HEK293T (cell line): ENCODE data around the gene SNTG2.

Experiments used
- BHLHE40 ChIP-seq: fragments of 450-650 bp; IDR thresholded peaks from 2 replicates; pipeline ENCODE4 v1.6.1; 2016; ENCODE audit warnings: mild to moderate bottlenecking, moderate library complexity, borderline replicate concordance
- CTBP1 ChIP-seq: fragments of 450-650 bp; IDR thresholded peaks from 2 replicates; pipeline ENCODE4 v1.6.1; 2016; ENCODE audit warnings: borderline replicate concordance
- FOXK2 ChIP-seq: fragments of 450-650 bp; IDR thresholded peaks from 2 replicates; pipeline ENCODE4 v1.6.1; 2016; ENCODE audit warnings: mild to moderate bottlenecking
- FOXM1 ChIP-seq: fragments of 450-650 bp; IDR thresholded peaks from 2 replicates; pipeline ENCODE4 v1.6.1; 2017; ENCODE audit warnings: mild to moderate bottlenecking, borderline replicate concordance
- L3MBTL2 ChIP-seq: fragments of 450-650 bp; conservative IDR thresholded peaks from 2 replicates; pipeline ENCODE4 v1.6.1; 2016; ENCODE audit warnings: mild to moderate bottlenecking
- NFRKB ChIP-seq: fragments of 450-650 bp; IDR thresholded peaks from 2 replicates; pipeline ENCODE4 v1.6.1; 2016; ENCODE audit warnings: mild to moderate bottlenecking, moderate library complexity

DNA sequence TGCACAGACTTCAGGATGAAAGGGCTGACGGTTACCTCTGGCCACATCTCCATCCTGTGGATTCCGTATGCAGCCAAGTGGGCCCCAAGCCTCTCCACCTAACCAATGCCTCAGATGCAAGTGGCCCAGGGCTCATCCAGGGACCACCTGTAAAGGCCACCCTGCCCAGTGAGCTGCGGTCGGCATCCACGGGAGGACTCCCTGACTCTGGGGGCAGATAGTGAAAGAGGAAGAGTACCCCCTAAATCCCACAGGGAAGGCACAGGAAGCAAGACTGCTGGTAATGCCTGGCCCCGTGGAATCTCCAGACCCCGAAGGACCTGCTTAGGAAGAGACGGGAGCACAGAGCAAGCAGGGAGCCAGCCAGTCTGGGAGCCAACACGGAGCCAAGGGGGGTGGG, 451.4 kb downstream of the SNTG2 start:
- TF ChIP-seq FOXK2 (no peak), BHLHE40 (no peak), CTBP1 (no peak), NFRKB (no peak), FOXM1 (no peak), L3MBTL2 (no peak)
